Measurements from ENCODE around the gene XRRA1.

Gene XRRA1

GRCh38 chr11:74929431-74930363 is 19.2 kb downstream of the XRRA1 start:
- peak; percentile 89 for TF ChIP-seq CTCF (IDR thresholded peaks at IDR 0.05; ENCODE audit: low read depth, low read length)
- DNase-seq (ENCODE audit: low read depth, low spot score), result peak; percentile 93
- in situ Hi-C loops (cut with HindIII; ENCODE audit: low sequenced_read_pairs), result no loop called here

DNA sequence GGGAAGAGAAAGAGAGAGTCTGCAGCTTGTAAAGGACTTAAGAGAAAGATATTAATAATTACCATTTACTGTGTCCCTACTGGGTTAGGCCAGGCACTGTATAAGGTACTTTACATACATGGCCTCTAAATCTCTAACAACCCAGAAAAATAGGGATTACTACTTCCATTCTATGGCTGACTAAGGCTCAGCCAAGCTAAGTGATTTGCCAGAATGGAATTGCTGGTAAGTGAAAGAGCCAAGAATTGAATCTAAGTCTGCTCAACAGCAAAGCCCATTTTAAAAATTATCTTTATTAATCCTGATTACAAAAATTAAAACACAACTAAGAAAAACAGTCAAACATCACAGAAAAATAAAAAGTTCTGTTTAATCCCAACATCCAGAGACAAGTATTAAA is 21.4 kb downstream of the XRRA1 start:
- TF ChIP-seq CTCF (IDR thresholded peaks at IDR 0.05; ENCODE audit: low read depth, low read length), result no peak
- DNase-seq (ENCODE audit: low read depth, low spot score), result peak; percentile 20
- in situ Hi-C loops (cut with HindIII; ENCODE audit: low sequenced_read_pairs), result no loop called here
- H3K4me3 ChIP-seq (ENCODE audit: low read depth, low read length), result no peak overlapping the region

More at GRCh38 chr11:74929431-74930363, 19.2 kb downstream of the XRRA1 start:
- H3K4me3 ChIP-seq (ENCODE audit: low read depth, low read length), result no peak overlapping the region

GRCh38 chr11:74926304-74927030 is 22.4 kb downstream of the XRRA1 start:
- no peak overlapping the region for H3K4me3 ChIP-seq (ENCODE audit: low read depth, low read length)
- DNase-seq (ENCODE audit: low read depth, low spot score), result peak; percentile 55
- in situ Hi-C loops (cut with HindIII; ENCODE audit: low sequenced_read_pairs), result no loop called here
- TF ChIP-seq CTCF (IDR thresholded peaks at IDR 0.05; ENCODE audit: low read depth, low read length), result no peak

DNA sequence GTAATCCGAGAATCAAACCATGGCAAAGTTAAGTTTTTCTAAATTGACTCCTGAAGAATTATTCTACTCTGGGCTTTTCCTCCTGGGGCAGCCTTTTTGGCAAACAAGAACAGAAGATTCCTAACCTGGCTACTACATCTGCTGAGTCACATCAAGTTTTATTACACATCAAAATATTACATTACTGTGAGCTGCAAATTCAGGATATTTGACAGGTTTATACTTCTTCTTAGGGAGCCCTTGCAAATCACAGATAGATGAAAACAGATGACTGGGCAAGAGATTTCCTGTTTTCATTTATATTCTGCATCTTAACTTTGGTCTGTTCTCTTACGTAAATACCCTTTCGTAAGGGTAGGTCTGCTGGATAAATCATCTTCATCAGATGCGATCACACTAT is 23.6 kb downstream of the XRRA1 start:
- TF ChIP-seq CTCF (IDR thresholded peaks at IDR 0.05; ENCODE audit: low read depth, low read length), result no peak
- DNase-seq (ENCODE audit: low read depth, low spot score), result peak; percentile 24
- in situ Hi-C loops (cut with HindIII; ENCODE audit: low sequenced_read_pairs), result no loop called here
- H3K4me3 ChIP-seq (ENCODE audit: low read depth, low read length), result no peak overlapping the region

DNA sequence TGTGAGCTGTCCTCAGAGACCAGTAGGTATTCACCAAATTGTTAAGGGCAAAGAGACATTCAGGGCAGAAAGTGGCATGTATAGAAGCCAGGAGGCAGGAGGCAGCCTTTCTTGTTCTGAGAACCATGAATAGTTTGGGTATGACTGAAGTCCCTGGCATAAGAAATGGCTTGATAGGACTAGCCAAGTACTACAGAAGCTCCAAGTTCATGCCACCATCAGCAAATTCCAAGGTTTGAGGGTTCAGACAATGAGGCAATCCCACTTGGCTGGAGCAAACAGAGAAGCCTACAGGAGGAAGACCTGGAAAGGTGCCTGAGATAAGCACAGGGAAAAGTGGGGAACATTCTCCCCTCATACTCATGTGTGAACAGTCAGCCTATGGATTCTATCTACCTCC is 25.8 kb downstream of the XRRA1 start:
- in situ Hi-C loops (cut with HindIII; ENCODE audit: low sequenced_read_pairs), result no loop called here
- no peak overlapping the region for H3K4me3 ChIP-seq (ENCODE audit: low read depth, low read length)
- no peak for TF ChIP-seq CTCF (IDR thresholded peaks at IDR 0.05; ENCODE audit: low read depth, low read length)
- no peak for DNase-seq (ENCODE audit: low read depth, low spot score)

DNA sequence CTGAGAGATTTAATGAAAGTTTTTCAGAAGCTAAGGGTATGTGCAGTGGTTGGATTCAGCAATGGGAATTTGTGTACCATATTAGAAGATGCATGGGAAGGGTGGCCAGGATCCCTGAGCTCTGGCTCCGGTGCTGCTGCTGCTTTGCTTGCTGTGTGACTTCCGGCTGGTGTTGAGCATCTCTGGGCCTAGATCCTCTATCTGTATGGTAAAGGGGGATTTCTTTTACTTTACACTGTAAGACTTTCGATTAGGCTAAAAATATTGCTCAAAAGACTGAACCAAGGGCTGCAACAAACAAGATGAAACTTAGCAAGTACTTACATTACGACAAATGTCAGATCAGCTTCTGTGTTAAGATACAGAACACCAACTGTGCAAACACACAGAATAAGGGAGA is 39.1 kb downstream of the XRRA1 start:
- H3K4me3 ChIP-seq (ENCODE audit: low read depth, low read length), result no peak overlapping the region
- no peak for TF ChIP-seq CTCF (IDR thresholded peaks at IDR 0.05; ENCODE audit: low read depth, low read length)
- in situ Hi-C loops (cut with HindIII; ENCODE audit: low sequenced_read_pairs), result no loop called here

More for the DNA sequence above, 39.1 kb downstream of the XRRA1 start:
- DNase-seq (ENCODE audit: low read depth, low spot score), result no peak
